ENCODE measurements around the gene EML4. TPM values are rescaled to one million over a fixed set of nuclear protein-coding genes. Genes with fewer than 3 reads are reported as not detected.

Gene EML4
- total RNA-seq, 1 experiment from 2014 or later = 18.5 TPM

GRCh38 chr2:42223067-42223854 lies 54.1 kb downstream of the EML4 start:
- no peak for DNase-seq
- no peak overlapping the region for H3K4me3 ChIP-seq
- H3K36me3 ChIP-seq = no peaks in the 10 kb centered on the region
- H3K27me3 ChIP-seq = no peaks in the 10 kb centered on the region
- no peaks in the 10 kb centered on the region for H3K9me3 ChIP-seq

- no peak overlapping the region for H3K4me3 ChIP-seq
- DNase-seq = no peak
- H3K27me3 ChIP-seq = no peaks in the 10 kb centered on the region
- H3K36me3 ChIP-seq = no peaks in the 10 kb centered on the region
- H3K9me3 ChIP-seq = no peaks in the 10 kb centered on the region
These were observed 54.7 kb downstream of the EML4 start for GRCh38 chr2:42223855-42224268.

- H3K9me3 ChIP-seq = no peaks in the 10 kb centered on the region
- H3K27me3 ChIP-seq = no peaks in the 10 kb centered on the region
- no peak overlapping the region for H3K4me3 ChIP-seq
- no peak for DNase-seq
- H3K36me3 ChIP-seq = no peaks in the 10 kb centered on the region
These were observed 55.4 kb downstream of the EML4 start for GRCh38 chr2:42224422-42225067.

- no peaks in the 10 kb centered on the region for H3K36me3 ChIP-seq
- H3K9me3 ChIP-seq = no peaks in the 10 kb centered on the region
- no peaks in the 10 kb centered on the region for H3K27me3 ChIP-seq
- DNase-seq = no peak
- no peak overlapping the region for H3K4me3 ChIP-seq
These were observed 56.4 kb downstream of the EML4 start for GRCh38 chr2:42225573-42225972.

GRCh38 chr2:42227491-42227890 lies 58.3 kb downstream of the EML4 start:
- Histone ChIP-seq H3K4me3 (no peak overlapping the region), H3K9me3 (no peaks in the 10 kb centered on the region), H3K27me3 (no peaks in the 10 kb centered on the region), H3K36me3 (no peaks in the 10 kb centered on the region)
- DNase-seq = no peak

- no peaks in the 10 kb centered on the region for H3K9me3 ChIP-seq
- H3K27me3 ChIP-seq = no peaks in the 10 kb centered on the region
- no peak for DNase-seq
- no peak overlapping the region for H3K4me3 ChIP-seq
- no peaks in the 10 kb centered on the region for H3K36me3 ChIP-seq
These were observed 58.9 kb downstream of the EML4 start for GRCh38 chr2:42228101-42228500.

- Histone ChIP-seq H3K27me3 (no peaks in the 10 kb centered on the region), H3K9me3 (no peaks in the 10 kb centered on the region), H3K36me3 (no peaks in the 10 kb centered on the region), H3K4me3 (no peak overlapping the region)
- DNase-seq = no peak
These were observed 60.8 kb downstream of the EML4 start for GRCh38 chr2:42229949-42230348.

GRCh38 chr2:42230891-42231290 lies 61.7 kb downstream of the EML4 start:
- H3K36me3 ChIP-seq = no peaks in the 10 kb centered on the region
- no peak overlapping the region for H3K4me3 ChIP-seq
- no peaks in the 10 kb centered on the region for H3K27me3 ChIP-seq
- DNase-seq = no peak
- no peaks in the 10 kb centered on the region for H3K9me3 ChIP-seq

- no peaks in the 10 kb centered on the region for H3K27me3 ChIP-seq
- no peak for DNase-seq
- H3K4me3 ChIP-seq = no peak overlapping the region
- no peaks in the 10 kb centered on the region for H3K36me3 ChIP-seq
- H3K9me3 ChIP-seq = no peaks in the 10 kb centered on the region
These were observed 62.9 kb downstream of the EML4 start for GRCh38 chr2:42232024-42232423.

GRCh38 chr2:42233976-42234441 lies 64.9 kb downstream of the EML4 start:
- DNase-seq = no peak
- Histone ChIP-seq H3K9me3 (no peaks in the 10 kb centered on the region), H3K4me3 (no peak overlapping the region), H3K36me3 (no peaks in the 10 kb centered on the region), H3K27me3 (no peaks in the 10 kb centered on the region)

GRCh38 chr2:42236911-42237310 lies 67.8 kb downstream of the EML4 start:
- Histone ChIP-seq H3K36me3 (no peaks in the 10 kb centered on the region), H3K27me3 (no peaks in the 10 kb centered on the region)

GRCh38 chr2:42238644-42239288 lies 69.6 kb downstream of the EML4 start:
- Histone ChIP-seq H3K4me3 (no peak overlapping the region), H3K36me3 (no peaks in the 10 kb centered on the region), H3K27me3 (no peaks in the 10 kb centered on the region), H3K9me3 (no peaks in the 10 kb centered on the region)
- DNase-seq = peak; percentile 5

More at GRCh38 chr2:42236911-42237310, 67.8 kb downstream of the EML4 start:
- no peak overlapping the region for H3K4me3 ChIP-seq
- DNase-seq = no peak
- no peaks in the 10 kb centered on the region for H3K9me3 ChIP-seq

- Histone ChIP-seq H3K4me3 (no peak overlapping the region), H3K36me3 (no peaks in the 10 kb centered on the region), H3K27me3 (no peaks in the 10 kb centered on the region), H3K9me3 (no peaks in the 10 kb centered on the region)
- DNase-seq = no peak
These were observed 70.1 kb downstream of the EML4 start for GRCh38 chr2:42239289-42239661.

GRCh38 chr2:42239811-42240210 lies 70.7 kb downstream of the EML4 start:
- H3K4me3 ChIP-seq = no peak overlapping the region
- no peaks in the 10 kb centered on the region for H3K27me3 ChIP-seq
- no peaks in the 10 kb centered on the region for H3K9me3 ChIP-seq
- no peak for DNase-seq
- H3K36me3 ChIP-seq = no peaks in the 10 kb centered on the region

- DNase-seq = no peak
- no peaks in the 10 kb centered on the region for H3K36me3 ChIP-seq
- H3K9me3 ChIP-seq = no peaks in the 10 kb centered on the region
These were observed 72.4 kb downstream of the EML4 start for GRCh38 chr2:42241517-42241916.

GRCh38 chr2:42243297-42243696 lies 74.1 kb downstream of the EML4 start:
- H3K9me3 ChIP-seq = no peaks in the 10 kb centered on the region
- H3K36me3 ChIP-seq = no peaks in the 10 kb centered on the region; the same call in 1 of the 2 replicates
- H3K27me3 ChIP-seq = no peaks in the 10 kb centered on the region
- H3K4me3 ChIP-seq = no peak overlapping the region
- no peak for DNase-seq

More at GRCh38 chr2:42241517-42241916, 72.4 kb downstream of the EML4 start:
- no peak overlapping the region for H3K4me3 ChIP-seq
- H3K27me3 ChIP-seq = no peaks in the 10 kb centered on the region

GRCh38 chr2:42244520-42244919 lies 75.4 kb downstream of the EML4 start:
- Histone ChIP-seq H3K36me3 (no peaks in the 10 kb centered on the region; the same call in 1 of the 2 replicates), H3K4me3 (no peak overlapping the region), H3K27me3 (no peaks in the 10 kb centered on the region), H3K9me3 (no peaks in the 10 kb centered on the region)
- DNase-seq = no peak
